NB4 (cell line): ENCODE data around the gene SH3BP4.

Source experiments
- DNase-seq: peaks from one replicate; pipeline ENCODE4 v3.0.0; 2010; ENCODE audit warnings: low read depth
- H3K4me3 ChIP-seq: one replicate; pipeline ENCODE4 v1.5.1; 2011; ENCODE audit warnings: mild to moderate bottlenecking, low read depth, low read length, moderate library complexity
- CTCF ChIP-seq: IDR thresholded peaks from one replicate; pipeline ENCODE4 v1.5.1; 2012; ENCODE audit warnings: low read depth, low read length
- MAX ChIP-seq: IDR thresholded peaks from 2 replicates; pipeline ENCODE4 v1.6.1; 2011; ENCODE audit warnings: low read depth, low read length
- MYC ChIP-seq: IDR thresholded peaks from 2 replicates; pipeline ENCODE4 v1.6.1; 2011; ENCODE audit warnings: low read depth, low read length
- POLR2A ChIP-seq: IDR thresholded peaks from 2 replicates; pipeline ENCODE4 v1.6.1; 2011; ENCODE audit warnings: mild to moderate bottlenecking; ENCODE audit not compliant: insufficient read length; ENCODE audit errors: extremely low read depth

The SH3BP4 gene

GRCh38 chr2:234992624-234993349 is 41.0 kb downstream of the SH3BP4 start:
- TF ChIP-seq CTCF (no peak), MYC (no peak), POLR2A (no peak), MAX (no peak)
- no peak for DNase-seq
- H3K4me3 ChIP-seq, result no peak overlapping the region

- TF ChIP-seq CTCF, result no peak
- no peak for TF ChIP-seq POLR2A
- TF ChIP-seq MYC, result no peak
- no peak overlapping the region for H3K4me3 ChIP-seq
- DNase-seq, result no peak
Observed at GRCh38 chr2:234993541-234993981, 41.7 kb downstream of the SH3BP4 start.

- TF ChIP-seq CTCF, result no peak
- TF ChIP-seq MYC, result no peak
- no peak for TF ChIP-seq MAX
- no peak for TF ChIP-seq POLR2A
- no peak for DNase-seq
- no peak overlapping the region for H3K4me3 ChIP-seq
Observed at GRCh38 chr2:234994438-234995321, 42.9 kb downstream of the SH3BP4 start.

- TF ChIP-seq MAX (no peak), POLR2A (no peak), MYC (no peak), CTCF (no peak)
- no peak overlapping the region for H3K4me3 ChIP-seq
- DNase-seq, result no peak
Observed at GRCh38 chr2:234995332-234996068, 43.7 kb downstream of the SH3BP4 start.

GRCh38 chr2:234996069-234996940 is 44.5 kb downstream of the SH3BP4 start:
- TF ChIP-seq MYC (no peak), MAX (no peak), POLR2A (no peak), CTCF (no peak)
- H3K4me3 ChIP-seq, result no peak overlapping the region
- no peak for DNase-seq
